AG04450 (cell line): ENCODE measurements around the gene SMCR8. TPM values are rescaled to one million over a fixed set of nuclear protein-coding genes. Genes with fewer than 3 reads are reported as not detected.
A peak's percentile ranks its signal among the peaks of the same experiment; 100 is the strongest.

Experiments used
- CTCF ChIA-PET: fragments of 300-600, 350-600 bp; formaldehyde crosslinking; extraction: SDS; loops from one replicate; lab custom pipeline; 2022; ENCODE audit warnings: antibody characterized with exemption, inconsistent platforms; lab: Charles Lee
- POLR2A ChIA-PET: fragments of 350-600 bp; formaldehyde crosslinking; extraction: SDS; loops from one replicate; lab custom pipeline; 2021; ENCODE audit warnings: antibody characterized with exemption, inconsistent platforms; lab: Yijun Ruan, JAX
- DNase-seq: peaks from one replicate; pipeline ENCODE4 v3.0.0-alpha.2; 2011; ENCODE audit warnings: low read depth, low spot score
- H3K27ac ChIP-seq: one replicate; pipeline ENCODE4 v1.5.1; 2012; ENCODE audit warnings: low read depth, low read length, control low read depth
- H3K27me3 ChIP-seq: one replicate; pipeline ENCODE4 v1.6.0; 2012; ENCODE audit warnings: low read length; ENCODE audit not compliant: control insufficient read depth, insufficient read depth
- H3K4me3 ChIP-seq: 2 replicates; pipeline ENCODE4 v1.5.1; 2011; ENCODE audit warnings: mild to moderate bottlenecking, low read depth, low read length, control low read depth
- H3K9me3 ChIP-seq: 2 replicates; pipeline ENCODE4 v1.5.1; 2012; ENCODE audit warnings: low read length; ENCODE audit not compliant: control insufficient read depth, insufficient read depth
- CTCF ChIP-seq: IDR thresholded peaks from 2 replicates; pipeline ENCODE4 v1.5.1; 2011; ENCODE audit warnings: low read depth, low read length, control low read depth, inconsistent platforms
- polyA plus RNA-seq: library from polyadenylated mRNA; depleted of rRNA; stranded (reverse); fragments of >200 nt; gene quantifications from 2 replicates; pipeline ENCODE4 v1.2.3, GENCODE V29; 2011

SMCR8 gene
- polyA plus RNA-seq, 1 experiment, result 8.5 TPM

GRCh38 chr17:18270046-18270931 lies 44.8 kb upstream of the SMCR8 start:
- Histone ChIP-seq H3K4me3 (no peak overlapping the region), H3K27me3 (no peaks in the 10 kb centered on the region), H3K27ac (no peak overlapping the region), H3K9me3 (no peaks in the 10 kb centered on the region)
- TF ChIP-seq CTCF, result no peak
- ChIA-PET CTCF (no interaction called here), POLR2A (no interaction called here)
- DNase-seq, result no peak

GRCh38 chr17:18277076-18277475 lies 38.0 kb upstream of the SMCR8 start:
- no peak overlapping the region for H3K27ac ChIP-seq
- ChIA-PET POLR2A (no interaction called here), CTCF (interaction anchor here (0.7 to 1.2 kb wide), 2 partner anchors 30 to 1174 kb away, joined by 3 read pairs; no protein-coding TSS in a partner anchor)
- no peaks in the 10 kb centered on the region for H3K27me3 ChIP-seq
- H3K9me3 ChIP-seq, result no peaks in the 10 kb centered on the region
- no peak for TF ChIP-seq CTCF
- no peak for DNase-seq
- no peak overlapping the region for H3K4me3 ChIP-seq

- TF ChIP-seq CTCF, result no peak
- peak; percentile 42 for DNase-seq
- Histone ChIP-seq H3K4me3 (no peak overlapping the region), H3K9me3 (no peaks in the 10 kb centered on the region), H3K27me3 (no peaks in the 10 kb centered on the region), H3K27ac (peak overlapping the region; percentile 39)
- CTCF ChIA-PET, result no interaction called here
- POLR2A ChIA-PET, result interaction anchor here (0.9 kb wide), 1 partner anchor 26 kb away, joined by 3 read pairs; no protein-coding TSS in a partner anchor
Measured at GRCh38 chr17:18278867-18279266, 36.2 kb upstream of the SMCR8 start.

- Histone ChIP-seq H3K4me3 (no peak overlapping the region), H3K27me3 (no peaks in the 10 kb centered on the region), H3K9me3 (no peaks in the 10 kb centered on the region), H3K27ac (no peak overlapping the region)
- ChIA-PET CTCF (interaction anchor here (0.6 kb wide), 1 partner anchor 28 kb away, joined by 9 read pairs; no protein-coding TSS in a partner anchor), POLR2A (no interaction called here)
- DNase-seq, result no peak
- TF ChIP-seq CTCF, result no peak
Measured at GRCh38 chr17:18280249-18280648, 34.8 kb upstream of the SMCR8 start.

- H3K4me3 ChIP-seq, result no peak overlapping the region
- no peak for TF ChIP-seq CTCF
- peak overlapping the region; percentile 39 for H3K27ac ChIP-seq
- no peak for DNase-seq
- ChIA-PET POLR2A (no interaction called here), CTCF (no interaction called here)
- H3K27me3 ChIP-seq, result no peaks in the 10 kb centered on the region
- H3K9me3 ChIP-seq, result no peaks in the 10 kb centered on the region
Measured at GRCh38 chr17:18280766-18281371, 34.2 kb upstream of the SMCR8 start.
